IPS DF 19.7 (cell line): ENCODE data around the gene KLHL26.
"Not testable (repeated sequence)": the region's sequence is repeated elsewhere in the genome, so short reads cannot be mapped to it uniquely, and the experiment has no call there.

ENCODE experiments used
- DNase-seq: peaks from one replicate; pipeline ENCODE4 v3.0.0-alpha.2; 2013; ENCODE audit warnings: low read depth, low spot score

Gene KLHL26

DNA sequence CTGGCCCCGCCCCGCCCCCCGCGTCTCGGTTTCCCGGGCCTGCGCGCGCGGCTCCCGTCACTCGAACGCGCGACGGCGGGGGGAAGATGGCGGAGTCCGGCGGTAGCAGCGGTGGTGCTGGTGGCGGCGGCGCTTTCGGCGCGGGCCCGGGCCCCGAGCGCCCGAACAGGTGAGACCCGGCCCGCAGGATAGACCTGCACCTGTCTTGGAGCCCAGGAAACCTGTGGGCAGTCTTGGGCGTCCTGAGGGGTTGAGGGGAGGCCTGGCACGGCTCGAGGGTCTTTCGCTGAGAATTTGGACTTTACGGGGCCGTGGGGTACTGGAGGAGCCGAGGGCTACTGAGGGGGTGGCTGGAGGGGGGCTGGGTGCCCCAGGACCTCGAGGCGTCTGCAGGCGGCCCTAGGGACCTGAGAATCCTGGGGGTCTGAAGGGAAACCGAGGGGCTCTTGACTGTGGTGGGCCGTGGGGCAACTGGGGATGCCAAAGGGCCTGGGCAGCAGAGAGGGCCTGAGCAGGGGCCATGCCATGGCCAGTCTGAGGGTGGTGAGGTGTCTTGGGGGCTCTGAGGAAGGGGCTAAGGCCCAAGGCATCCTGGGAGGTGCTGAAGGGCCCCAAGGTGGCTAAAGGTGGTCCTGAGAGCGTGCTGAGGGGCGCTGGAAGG is at the start of gene KLHL26:
KLHL26 (plus strand) TSS at position 60 of the 661 bp plus-strand sequence; CDS start at position 87, 27 bp downstream.
- DNase-seq, result no peak

GRCh38 chr19:18587561-18587960 is 49.3 kb upstream of the KLHL26 start:
- no peak for DNase-seq

DNA sequence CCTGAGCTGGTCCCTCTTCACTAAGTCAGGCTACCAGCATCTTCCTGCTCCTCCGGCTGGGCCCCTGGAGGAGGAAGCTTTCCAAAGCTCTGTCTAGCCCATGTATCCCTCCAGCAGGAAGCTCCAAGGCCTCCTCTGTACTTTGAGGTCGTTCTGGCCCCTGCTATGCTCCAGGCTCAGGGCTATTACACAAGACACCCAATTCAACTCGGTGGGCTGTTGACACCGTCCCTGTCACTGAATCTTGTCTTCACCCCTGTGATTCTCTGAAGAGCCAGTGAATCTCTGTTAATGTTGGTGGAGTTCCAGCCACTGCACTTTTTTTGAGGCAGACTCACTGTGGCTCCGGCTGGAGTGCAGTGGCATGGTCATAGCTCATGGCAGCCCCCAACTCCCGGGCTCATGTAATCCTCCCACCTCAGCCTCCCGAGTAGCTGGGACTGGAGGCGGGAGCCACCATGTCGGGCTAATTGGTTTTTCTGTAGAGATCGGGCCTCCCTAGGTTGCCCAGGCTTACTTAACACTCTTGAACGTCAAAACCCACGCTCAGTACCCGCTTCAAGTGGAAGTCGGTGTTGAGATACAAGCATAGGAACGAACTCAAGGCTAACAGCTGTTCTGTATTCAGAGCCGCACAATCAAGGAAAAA is 48.7 kb upstream of the KLHL26 start:
- DNase-seq, result no peak

DNA sequence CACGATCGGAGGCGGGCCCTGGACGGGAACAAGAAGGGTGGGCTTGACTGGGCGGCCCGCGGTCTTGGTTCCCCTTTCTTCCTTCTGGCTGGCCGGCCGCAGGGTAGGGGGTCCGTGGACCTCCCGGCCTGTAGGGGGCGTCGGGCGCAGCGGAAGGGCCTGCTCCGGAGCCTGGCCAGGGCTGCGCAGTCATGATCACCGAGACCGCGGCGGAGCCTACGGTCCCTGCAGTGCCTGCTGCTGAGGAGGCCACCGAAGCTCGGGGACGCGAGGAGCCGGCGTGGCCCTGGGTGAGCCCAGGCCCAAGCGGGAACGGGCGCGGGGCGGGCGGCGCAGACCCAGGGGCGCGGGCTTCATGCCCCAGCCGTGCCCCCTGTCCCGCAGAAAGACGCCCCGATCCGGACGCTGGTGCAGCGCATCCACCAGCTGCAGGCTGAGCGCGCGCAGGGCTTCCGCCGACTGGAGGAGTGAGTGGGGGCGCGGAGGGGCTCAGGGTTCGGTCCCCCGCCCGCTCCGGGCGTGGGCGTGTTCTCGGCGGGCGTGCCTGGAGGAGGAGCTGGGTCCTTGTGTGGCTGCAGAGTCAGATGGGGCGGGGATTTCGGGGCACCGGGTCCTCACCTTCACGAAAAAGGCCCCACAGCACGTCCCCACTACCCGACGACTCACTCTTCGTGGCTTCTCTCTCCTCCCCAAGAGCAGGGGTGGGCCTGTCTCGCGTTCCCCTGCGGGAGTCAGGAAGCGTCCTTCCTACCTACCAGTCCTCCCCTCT is 48.0 kb upstream of the KLHL26 start, which contains the start of gene REX1BD:
REX1BD (plus strand) TSS at position 188 of the 769 bp plus-strand sequence; CDS start at position 192, 4 bp downstream.
- no peak for DNase-seq

GRCh38 chr19:18589380-18590272 is 47.2 kb upstream of the KLHL26 start:
- no peak for DNase-seq

GRCh38 chr19:18590273-18591272 is 46.3 kb upstream of the KLHL26 start:
- DNase-seq, result peak; percentile 97

DNA sequence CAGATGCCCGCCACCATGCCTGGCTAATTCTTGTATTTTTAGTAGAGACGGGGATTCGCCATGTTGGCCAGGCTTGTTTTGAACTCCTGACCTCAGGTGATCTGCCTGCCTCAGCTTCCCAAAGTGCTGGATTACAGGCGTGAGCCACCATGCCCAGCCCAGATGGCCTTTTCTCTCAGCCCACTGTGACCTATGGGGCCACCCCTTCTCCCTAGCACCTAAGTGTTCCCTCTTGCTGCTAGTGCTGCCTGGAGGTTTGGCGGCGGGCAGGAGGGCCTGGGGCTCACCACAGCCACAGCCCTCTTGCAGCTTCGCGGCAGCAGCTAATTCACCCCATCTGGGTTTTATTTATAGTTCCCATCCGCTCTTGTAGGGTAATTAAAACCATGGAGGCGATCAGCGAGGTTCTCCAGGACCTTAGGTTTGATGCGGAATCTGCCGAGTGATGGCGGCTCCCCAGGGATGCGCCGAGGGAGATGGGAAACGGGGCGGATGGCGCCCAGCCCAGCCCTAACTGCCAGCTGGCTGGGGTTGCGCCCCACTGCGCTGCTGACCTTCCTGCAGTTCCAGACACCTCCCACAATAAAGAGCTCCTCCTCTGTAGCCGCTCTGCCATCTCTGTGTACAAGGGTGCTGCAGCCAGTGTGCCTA is 45.0 kb upstream of the KLHL26 start:
- DNase-seq, result no peak

- not testable (repeated sequence) for DNase-seq
Measured at GRCh38 chr19:18592732-18593131, 44.1 kb upstream of the KLHL26 start.

GRCh38 chr19:18593367-18594095 is 43.3 kb upstream of the KLHL26 start:
- DNase-seq, result no peak

- no peak for DNase-seq
Measured at GRCh38 chr19:18594096-18594823, 42.6 kb upstream of the KLHL26 start.

DNA sequence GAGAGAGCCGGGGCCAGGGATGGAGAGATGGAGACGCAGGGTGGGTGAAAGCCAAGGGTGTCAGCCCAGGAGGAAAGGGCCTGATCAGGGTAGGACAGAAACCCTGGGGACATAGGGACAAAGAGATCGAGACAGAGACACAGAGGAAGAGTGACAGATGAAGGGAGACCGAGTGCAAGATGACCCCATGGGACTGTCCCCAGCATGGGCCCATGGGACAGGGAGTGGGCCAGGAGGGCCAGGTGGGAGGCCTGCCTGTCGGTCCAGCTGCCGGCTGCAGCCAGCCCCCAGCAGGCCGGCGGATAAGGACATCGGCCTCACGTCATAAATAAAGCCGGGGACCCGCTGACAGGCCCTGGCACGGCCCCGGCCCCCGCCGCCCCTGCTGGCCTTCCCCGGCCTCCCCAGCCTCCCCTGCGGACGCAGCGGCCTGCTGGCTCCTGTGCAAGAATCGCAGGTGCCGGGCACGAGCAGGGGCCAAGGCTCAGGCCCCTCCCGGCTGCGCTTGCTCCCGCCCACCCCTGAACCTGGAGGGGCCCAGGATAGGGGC is 41.9 kb upstream of the KLHL26 start:
- no peak for DNase-seq

DNA sequence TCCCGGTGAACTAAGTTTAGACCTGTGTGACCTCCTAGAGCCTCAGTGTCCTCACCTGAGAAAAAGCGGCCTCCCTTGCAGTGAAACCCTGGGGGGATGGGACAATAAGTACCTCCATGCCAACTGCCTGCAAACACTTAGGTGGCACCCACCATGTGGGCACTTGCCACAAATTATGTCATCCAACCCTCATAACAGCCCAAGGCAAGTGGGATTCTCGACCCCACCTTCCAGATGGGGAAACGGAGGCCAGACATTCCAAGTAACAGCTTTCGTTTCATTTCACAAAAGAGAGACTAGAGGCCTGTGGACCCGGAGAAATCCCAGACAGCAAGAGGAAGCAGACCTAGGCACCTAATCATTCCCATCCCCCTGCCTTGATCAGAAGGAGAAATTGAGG is 41.4 kb upstream of the KLHL26 start:
- no peak for DNase-seq

DNA sequence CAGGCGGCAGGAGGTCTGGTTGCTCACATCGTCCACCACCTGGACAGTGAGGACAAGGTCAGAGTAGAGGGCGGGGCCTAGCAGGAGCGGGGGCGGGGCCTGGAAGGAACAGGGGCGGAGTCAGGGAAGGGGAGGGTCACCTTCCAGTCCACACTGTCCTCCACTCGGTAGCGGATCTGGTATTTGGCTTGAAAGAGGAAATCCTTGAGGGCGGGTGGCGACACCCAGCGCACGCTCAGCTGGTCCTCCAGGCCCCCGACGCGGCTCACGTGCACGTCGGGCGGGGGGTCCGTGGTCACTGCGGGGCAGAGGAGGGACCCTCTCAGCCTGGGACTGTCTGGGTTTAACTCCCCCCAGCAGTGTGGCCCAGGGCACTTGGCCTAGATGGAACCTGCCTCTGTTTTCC is 40.1 kb upstream of the KLHL26 start:
- no peak for DNase-seq

- DNase-seq, result no peak
Measured at GRCh38 chr19:18597809-18598660, 38.8 kb upstream of the KLHL26 start.

DNA sequence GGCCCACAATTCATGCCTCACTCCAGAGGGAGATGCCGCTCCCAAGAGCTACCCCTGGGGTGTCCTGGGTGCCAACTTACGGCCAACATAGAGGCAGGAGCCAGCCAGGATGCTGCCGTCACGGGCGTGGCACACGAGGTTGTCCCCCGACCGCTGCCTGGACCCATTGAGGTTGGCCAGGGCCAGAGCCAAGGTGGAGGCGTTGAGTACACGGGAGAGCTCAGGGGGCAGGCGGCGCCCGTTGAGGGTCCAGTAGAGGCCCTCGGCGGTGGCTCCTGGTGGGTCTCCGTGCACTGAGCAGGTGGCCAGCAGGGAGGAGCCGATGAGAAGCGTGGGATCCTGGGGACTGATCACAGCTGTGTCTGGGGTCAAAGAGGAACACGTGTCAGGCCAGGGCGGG is 37.3 kb upstream of the KLHL26 start:
- no peak for DNase-seq

DNA sequence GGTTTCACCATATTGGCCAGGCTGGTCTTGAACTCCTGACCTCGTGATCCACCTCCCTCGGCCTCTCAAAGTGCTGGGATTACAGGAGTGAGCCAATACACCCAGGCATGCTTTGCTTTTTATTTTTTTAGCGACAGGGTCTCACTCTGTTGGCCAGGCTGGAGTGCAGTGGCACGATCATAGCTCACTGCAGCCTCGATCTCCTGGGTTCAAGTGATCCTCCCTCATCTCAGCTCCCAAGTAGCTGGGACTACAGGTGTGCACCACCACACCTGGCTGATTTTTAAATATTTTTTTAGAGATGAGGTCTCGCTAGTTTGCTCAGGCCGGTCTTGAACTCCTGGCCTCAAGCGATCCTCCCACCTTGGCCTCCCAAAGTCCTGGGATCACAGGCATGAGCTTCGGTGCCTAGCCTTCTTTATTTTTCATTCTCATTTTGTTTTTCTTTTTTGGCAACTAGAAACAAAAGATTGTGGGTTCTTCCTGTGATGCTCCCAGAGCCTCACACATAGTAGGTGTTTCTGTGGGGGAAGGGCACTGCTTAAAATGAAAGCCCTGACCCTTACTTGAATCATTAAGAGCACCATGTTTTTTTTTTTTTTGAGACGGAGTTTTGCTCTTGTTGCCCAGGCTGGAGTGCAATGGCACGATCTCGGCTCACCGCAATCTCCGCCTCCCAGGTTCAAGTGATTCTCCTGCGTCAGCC is 36.0 kb upstream of the KLHL26 start:
- not testable (repeated sequence) for DNase-seq
